Uterus (tissue), 4 donors: ENCODE results near the gene SRRM2. TPM values are rescaled to one million over a fixed set of nuclear protein-coding genes. Genes with fewer than 3 reads are reported as not detected.

ENCODE experiments used
- DNase-seq, 2 donors: peaks; one replicate each; pipeline ENCODE4 v3.0.0-alpha.2; 2019 to 2020
- H3K27ac ChIP-seq, 2 donors: fragments of 200-600 bp; sonication (generic); 1 replicate in 1 of 2; 2 replicates in 1 of 2; pipeline ENCODE4 v1.5.1; 2016 to 2018
- H3K27me3 ChIP-seq, 2 donors: fragments of 200-600 bp; sonication (generic); one replicate each; pipeline ENCODE4 v1.5.1; 2018 to 2019; ENCODE audit warnings: control low read depth in 1 of 2
- H3K36me3 ChIP-seq, 2 donors: fragments of 200-600 bp; sonication (generic); one replicate each; pipeline ENCODE4 v1.5.1; 2019; ENCODE audit warnings: control low read depth in 1 of 2
- H3K4me1 ChIP-seq, 2 donors: fragments of 200-600 bp; sonication (generic); one replicate each; pipeline ENCODE4 v1.5.1; 2018 to 2019; ENCODE audit warnings: control low read depth in 1 of 2
- H3K4me3 ChIP-seq, 2 donors: fragments of 200-600 bp; sonication (generic); 1 replicate in 1 of 2; 2 replicates in 1 of 2; pipeline ENCODE4 v1.5.1; 2018 to 2019; ENCODE audit warnings: mild to moderate bottlenecking in 1 of 2
- H3K9me3 ChIP-seq, 2 donors: fragments of 200-600 bp; sonication (generic); one replicate each; pipeline ENCODE4 v1.5.1; 2019; ENCODE audit warnings: control low read depth in 1 of 2
- POLR2A ChIP-seq, 2 donors: fragments of 450-650 bp; IDR thresholded peaks; one replicate each; pipeline ENCODE4 v1.6.1; 2016; ENCODE audit warnings: antibody characterized with exemption in 2 of 2, mild to moderate bottlenecking in 1 of 2, moderate library complexity in 1 of 2
- intact Hi-C: fragments of 100-400 bp; cut with DNase I; formaldehyde crosslinking; loops from one replicate; pipeline ENCODE4 v1.15.1; 2023; ENCODE audit warnings: low total_unique reads
- total RNA-seq, 4 donors: library from RNA; depleted of rRNA in 3 of 4; stranded (reverse); fragments of >200 nt in 3 of 4; gene quantifications; one replicate each; pipeline versions ENCODE4 v1.1.0 to v1.2.4, GENCODE V29; 2014 to 2023
- TF ChIP-seq, protein P1 (sequence below), 4 experiments: fragments of 200-600 bp in 2 of 4; fragments of 450-650 bp in 2 of 4; sonication (generic) in 2 of 4; IDR thresholded peaks; one replicate each; pipeline ENCODE4 v1.5.1; 2016 to 2019; ENCODE audit warnings: antibody characterized with exemption in 4 of 4, mild to moderate bottlenecking in 2 of 4, moderate library complexity in 1 of 4
- donor health status: DM: yes; HTN: yes; CAD: no.

SRRM2 gene
- total RNA-seq, 4 donors from 2014 or later = 92.7 to 900 (median 121) TPM

DNA sequence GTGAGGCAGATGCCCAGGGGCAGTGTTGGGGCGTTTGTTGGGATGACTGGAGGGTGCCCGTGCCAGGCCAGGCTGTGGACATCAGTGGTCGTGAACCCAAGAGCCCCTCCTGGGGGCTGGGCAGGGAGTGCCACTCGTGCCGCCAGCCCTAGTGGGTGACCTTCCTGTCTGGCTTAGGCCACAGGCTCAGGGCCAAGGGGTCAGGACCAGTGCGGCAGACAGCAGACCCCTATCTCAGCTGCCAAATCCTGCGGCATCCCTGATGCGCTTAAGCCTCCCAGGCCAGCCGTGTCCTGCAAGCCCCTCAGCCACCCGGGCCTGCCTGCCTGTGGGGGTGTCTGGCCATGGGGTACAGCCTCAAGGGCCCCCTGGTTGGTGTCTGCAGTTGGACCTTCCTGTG lies 47.1 kb upstream of the SRRM2 start:
- Histone ChIP-seq H3K4me1 (no peaks in the 10 kb centered on the region), H3K27me3 (no peaks in the 10 kb centered on the region), H3K9me3 (no peaks in the 10 kb centered on the region), H3K4me3 (no peak overlapping the region), H3K36me3 (no peaks in the 10 kb centered on the region), H3K27ac (no peak overlapping the region)
- intact Hi-C loops = no loop called here
- DNase-seq = no peak
- TF ChIP-seq POLR2A (IDR thresholded peaks at IDR 0.05) = no peak
- TF ChIP-seq, protein P1, sequence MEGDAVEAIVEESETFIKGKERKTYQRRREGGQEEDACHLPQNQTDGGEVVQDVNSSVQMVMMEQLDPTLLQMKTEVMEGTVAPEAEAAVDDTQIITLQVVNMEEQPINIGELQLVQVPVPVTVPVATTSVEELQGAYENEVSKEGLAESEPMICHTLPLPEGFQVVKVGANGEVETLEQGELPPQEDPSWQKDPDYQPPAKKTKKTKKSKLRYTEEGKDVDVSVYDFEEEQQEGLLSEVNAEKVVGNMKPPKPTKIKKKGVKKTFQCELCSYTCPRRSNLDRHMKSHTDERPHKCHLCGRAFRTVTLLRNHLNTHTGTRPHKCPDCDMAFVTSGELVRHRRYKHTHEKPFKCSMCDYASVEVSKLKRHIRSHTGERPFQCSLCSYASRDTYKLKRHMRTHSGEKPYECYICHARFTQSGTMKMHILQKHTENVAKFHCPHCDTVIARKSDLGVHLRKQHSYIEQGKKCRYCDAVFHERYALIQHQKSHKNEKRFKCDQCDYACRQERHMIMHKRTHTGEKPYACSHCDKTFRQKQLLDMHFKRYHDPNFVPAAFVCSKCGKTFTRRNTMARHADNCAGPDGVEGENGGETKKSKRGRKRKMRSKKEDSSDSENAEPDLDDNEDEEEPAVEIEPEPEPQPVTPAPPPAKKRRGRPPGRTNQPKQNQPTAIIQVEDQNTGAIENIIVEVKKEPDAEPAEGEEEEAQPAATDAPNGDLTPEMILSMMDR (IDR thresholded peaks at IDR 0.05) = no peak

DNA sequence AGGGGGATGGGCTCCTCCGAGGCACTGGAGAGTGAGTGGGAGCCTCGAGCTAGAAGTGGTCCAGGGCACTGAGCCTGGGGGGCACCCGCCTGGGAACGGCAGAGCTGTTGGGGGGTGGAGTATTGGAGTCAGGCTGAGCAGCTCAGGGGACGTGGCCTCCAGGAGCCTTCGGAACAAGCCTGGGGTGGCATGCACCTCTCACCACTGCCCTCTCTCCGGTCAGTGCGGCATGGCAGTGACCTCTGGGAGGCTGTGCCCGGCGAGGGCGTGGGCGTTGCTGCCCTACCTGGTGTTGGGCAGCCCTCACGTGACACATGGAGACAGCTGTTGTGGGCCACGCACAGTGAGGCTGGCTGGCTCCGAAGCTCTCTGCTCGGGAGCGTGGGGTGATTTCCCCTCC lies 46.4 kb upstream of the SRRM2 start:
- Histone ChIP-seq H3K4me3 (no peak overlapping the region), H3K9me3 (no peaks in the 10 kb centered on the region), H3K4me1 (no peaks in the 10 kb centered on the region), H3K27ac (no peak overlapping the region), H3K36me3 (no peaks in the 10 kb centered on the region), H3K27me3 (no peaks in the 10 kb centered on the region)
- intact Hi-C loops = no loop called here
- TF ChIP-seq, protein P1 (IDR thresholded peaks at IDR 0.05) = no peak
- TF ChIP-seq POLR2A (IDR thresholded peaks at IDR 0.05) = no peak
- no peak for DNase-seq

DNA sequence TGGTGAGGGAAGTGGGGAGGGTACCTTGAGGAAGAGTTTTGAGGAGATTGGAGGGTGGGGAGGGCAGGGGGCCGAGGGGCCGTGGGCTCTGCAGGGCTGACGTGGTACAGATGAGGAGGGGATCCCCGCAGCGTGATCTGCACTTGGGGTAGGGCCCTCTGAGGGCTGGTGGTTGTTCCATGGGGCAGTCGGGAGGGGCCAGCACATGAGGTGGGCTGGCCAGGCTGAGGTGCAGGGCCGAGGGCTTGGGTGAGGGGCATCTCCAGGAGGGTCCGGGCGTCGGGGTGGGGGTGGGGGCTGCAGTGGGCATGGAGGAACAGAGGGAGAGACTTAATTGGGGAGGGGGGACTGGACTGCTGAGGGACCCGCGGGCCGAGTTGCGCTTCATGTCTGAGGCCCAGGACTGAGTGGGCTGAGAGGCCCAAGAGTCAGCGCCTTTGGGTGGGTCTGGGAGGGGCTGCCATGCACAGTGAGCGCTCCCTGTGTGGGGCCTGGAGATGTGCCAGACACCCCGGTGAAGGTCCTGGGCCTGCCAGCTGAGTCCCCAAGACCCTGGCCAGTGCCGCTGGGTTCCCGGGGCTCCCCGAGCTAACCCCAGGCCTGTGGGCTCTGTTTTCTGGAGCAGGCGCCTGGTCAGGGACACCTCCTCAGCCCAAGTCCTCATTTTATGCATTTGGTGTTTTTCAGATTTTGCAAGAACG lies 45.7 kb upstream of the SRRM2 start:
- Histone ChIP-seq H3K9me3 (no peaks in the 10 kb centered on the region), H3K27me3 (no peaks in the 10 kb centered on the region), H3K4me3 (no peak overlapping the region), H3K27ac (no peak overlapping the region), H3K4me1 (no peaks in the 10 kb centered on the region), H3K36me3 (no peaks in the 10 kb centered on the region)
- TF ChIP-seq POLR2A (IDR thresholded peaks at IDR 0.05) = no peak
- TF ChIP-seq, protein P1 (IDR thresholded peaks at IDR 0.05) = no peak
- intact Hi-C loops = no loop called here
- DNase-seq = no peak

DNA sequence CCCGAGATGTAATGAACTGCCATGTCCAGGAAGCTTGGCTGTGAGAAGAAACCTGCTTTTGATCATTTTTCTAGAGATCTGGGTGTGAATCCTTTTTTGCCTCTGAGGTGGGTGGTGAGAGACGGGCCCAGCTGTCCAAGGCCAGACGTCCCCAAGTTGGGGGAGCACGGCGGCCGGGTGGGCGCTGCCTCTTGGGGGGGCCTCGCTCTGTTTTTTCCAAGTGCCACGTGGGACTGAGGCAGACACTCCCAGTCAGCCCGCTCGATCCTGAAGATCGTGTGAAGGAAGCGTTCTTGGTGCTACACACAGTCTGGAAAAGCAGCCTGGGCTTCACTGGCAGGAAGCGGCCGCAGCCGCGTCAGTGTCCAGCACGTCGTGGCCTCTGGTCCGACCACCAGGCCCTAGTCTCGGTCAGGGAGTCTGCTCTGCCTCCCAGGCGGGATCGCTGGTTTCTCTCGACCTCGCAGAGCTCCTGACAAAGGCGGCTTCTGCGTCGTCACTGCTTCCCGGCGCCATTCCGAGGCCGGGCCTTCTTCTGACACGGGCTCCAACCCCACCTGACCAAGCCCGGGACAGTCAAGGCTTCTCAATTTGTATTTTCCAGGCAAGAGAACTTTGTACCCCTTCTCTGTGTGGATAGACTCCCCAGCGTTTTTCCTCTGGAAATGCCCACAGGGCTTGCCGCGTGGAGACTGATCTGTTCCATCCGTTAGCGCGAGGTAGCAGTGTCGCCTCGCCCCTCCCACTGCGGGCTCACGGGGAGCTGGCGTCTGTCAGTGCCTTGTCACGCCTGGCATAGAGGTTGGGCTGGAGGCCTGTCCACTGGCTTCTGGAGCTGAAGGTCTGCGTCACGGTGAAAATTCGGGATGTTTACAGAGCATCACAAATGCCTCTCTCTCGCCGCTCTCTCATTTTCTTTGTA lies 44.8 kb upstream of the SRRM2 start:
- Histone ChIP-seq H3K4me3 (no peak overlapping the region), H3K4me1 (no peaks in the 10 kb centered on the region), H3K36me3 (no peaks in the 10 kb centered on the region), H3K27ac (no peak overlapping the region), H3K27me3 (no peaks in the 10 kb centered on the region), H3K9me3 (no peaks in the 10 kb centered on the region)
- TF ChIP-seq POLR2A (IDR thresholded peaks at IDR 0.05) = no peak
- TF ChIP-seq, protein P1 (IDR thresholded peaks at IDR 0.05) = no peak
- intact Hi-C loops = no loop called here
- DNase-seq = no peak

DNA sequence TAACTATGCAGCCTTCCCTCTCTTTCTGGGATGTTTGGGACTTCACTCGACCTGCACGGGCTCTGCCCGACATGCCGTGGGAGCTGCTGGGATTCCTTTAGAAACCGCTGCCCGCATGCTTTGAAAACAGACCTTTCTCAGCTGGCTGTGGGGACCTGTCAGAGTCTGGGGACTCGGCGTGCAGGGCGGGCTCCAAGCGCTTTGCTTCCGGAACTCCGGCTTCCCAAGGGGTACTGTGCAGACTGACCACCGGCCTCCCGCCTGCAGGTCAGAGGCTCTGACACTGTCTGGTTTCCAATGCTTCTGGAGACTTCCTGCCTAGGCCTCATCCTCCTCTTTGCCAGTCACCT lies 44.2 kb upstream of the SRRM2 start:
- no peak overlapping the region for H3K27ac ChIP-seq
- TF ChIP-seq, protein P1 (IDR thresholded peaks at IDR 0.05) = no peak
- no peak for TF ChIP-seq POLR2A (IDR thresholded peaks at IDR 0.05)
- no peaks in the 10 kb centered on the region for H3K27me3 ChIP-seq
- no peaks in the 10 kb centered on the region for H3K9me3 ChIP-seq
- intact Hi-C loops = no loop called here
- H3K36me3 ChIP-seq = no peaks in the 10 kb centered on the region
- H3K4me1 ChIP-seq = no peaks in the 10 kb centered on the region
- DNase-seq = no peak
- no peak overlapping the region for H3K4me3 ChIP-seq
